HG02798 (cell line): Measurements from ENCODE around the gene TM9SF2.
"Not testable (repeated sequence)": the region's sequence is repeated elsewhere in the genome, so short reads cannot be mapped to it uniquely, and the experiment has no call there.

Experiments used
- ATAC-seq: cut with Tn5 transposase; IDR thresholded peaks from one replicate; pipeline ENCODE4 v1.9.1; 2021; ENCODE audit warnings: mild to moderate bottlenecking; ENCODE audit not compliant: unreplicated experiment, poor library complexity

The TM9SF2 gene

GRCh38 chr13:99526549-99526948 is 25.3 kb downstream of the TM9SF2 start:
- ATAC-seq, result no peak

DNA sequence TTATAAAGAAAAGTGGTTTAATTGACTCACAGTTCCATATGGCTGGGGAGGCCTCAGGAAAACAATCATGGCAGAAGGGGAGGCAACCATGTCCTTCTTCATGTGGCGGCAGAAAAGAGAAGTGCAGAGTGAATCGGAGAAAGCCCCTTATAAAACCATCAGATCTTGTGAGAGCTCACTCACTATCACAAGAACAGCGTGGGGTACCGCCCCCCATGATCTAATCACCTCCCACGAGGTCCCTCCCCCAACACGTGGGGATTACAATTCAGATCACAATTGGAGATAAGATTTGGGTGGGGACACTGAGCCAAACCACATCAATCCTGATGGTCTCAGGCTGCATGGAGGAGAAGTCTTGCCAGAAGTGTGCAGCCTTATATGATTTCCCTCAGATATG is 26.0 kb downstream of the TM9SF2 start:
- ATAC-seq, result no peak

- ATAC-seq, result peak; percentile 47
Observed at GRCh38 chr13:99528547-99528946, 27.3 kb downstream of the TM9SF2 start.

GRCh38 chr13:99536023-99536422 is 34.8 kb downstream of the TM9SF2 start:
- no peak for ATAC-seq

DNA sequence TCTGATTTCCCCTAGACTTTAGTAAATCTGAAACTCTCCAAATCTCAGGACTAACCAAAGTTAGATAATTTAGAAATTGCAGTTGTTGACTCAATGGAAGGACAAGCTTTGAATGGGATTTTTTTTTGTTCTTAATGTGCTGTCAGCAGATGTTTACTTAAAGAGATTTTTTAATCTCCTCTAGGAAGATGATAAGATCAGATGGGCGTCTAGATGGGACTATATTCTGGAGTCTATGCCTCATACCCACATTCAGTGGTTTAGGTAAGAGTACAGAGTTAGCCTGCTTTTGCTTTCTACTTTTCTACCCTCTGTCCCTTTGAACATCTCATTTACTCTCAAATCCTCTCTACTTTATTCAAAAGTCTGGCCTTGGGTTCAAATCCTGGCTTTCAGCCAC is 39.3 kb downstream of the TM9SF2 start:
- ATAC-seq, result no peak

DNA sequence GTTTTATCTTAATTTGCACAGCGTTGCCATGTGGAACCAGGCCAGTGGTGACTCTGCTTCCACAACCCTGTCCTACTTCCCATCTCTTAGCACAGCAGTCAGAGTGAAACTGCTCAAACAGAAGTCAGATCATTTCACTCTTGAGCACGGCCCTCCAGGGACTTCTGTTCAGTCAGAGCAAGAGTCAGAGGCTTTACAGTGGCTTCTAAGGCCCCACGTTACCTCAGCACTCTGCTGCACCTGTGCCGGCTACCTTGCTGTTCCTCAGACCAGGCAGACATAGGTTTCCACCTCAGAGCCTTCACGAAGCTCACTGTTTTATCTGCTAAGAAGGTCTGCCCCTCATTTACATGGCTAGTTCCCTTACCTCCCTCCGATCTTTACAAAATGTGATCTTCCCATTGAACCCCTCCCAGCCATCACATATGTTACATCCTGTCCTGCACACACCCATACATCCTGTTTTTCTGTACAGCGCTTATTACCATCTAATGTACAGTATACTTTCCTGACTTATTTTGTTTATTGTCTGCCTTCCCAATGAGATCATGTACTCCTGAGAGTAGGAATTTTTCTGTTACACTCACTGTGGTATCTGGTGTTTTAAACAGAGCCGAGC is 41.6 kb downstream of the TM9SF2 start:
- peak; percentile 100 for ATAC-seq

- no peak for ATAC-seq
Observed at GRCh38 chr13:99545361-99545760, 44.1 kb downstream of the TM9SF2 start.

DNA sequence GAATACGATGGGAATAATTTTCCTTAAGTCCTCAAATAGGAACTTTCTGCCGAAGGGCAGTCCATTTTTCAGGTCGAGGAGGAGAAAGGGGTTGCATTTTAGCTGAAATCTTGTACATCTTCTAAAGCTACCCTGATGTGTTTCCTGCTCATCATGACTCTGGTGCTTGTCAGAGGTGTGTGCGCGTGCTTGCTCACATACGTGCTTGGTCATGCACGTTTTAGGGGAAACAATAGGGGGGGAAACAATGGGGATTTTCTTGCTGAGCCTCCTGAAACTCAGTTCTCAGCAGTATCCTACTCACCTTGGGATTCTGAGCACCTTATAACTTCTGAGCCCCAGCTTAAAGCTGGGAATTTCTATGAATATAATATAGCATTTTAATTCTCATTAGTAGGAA is 44.7 kb downstream of the TM9SF2 start:
- ATAC-seq, result no peak

DNA sequence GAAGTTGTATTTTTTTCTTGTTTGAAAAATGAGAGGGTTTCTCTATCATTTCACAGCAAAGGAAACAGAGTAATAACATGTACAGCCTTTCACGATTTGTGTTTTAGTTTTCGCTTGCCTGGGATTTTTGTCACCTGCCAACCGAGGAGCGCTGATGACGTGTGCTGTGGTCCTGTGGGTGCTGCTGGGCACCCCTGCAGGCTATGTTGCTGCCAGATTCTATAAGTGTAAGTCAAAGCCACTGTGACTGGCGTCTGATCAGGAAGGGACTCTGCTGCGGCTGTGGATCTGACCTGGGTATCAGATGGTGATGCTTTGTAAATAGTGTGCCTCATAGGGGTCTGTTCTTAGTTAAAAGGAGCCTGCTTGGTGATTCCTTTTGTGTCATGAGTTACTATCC is 45.6 kb downstream of the TM9SF2 start:
- no peak for ATAC-seq

GRCh38 chr13:99548448-99548847 is 47.2 kb downstream of the TM9SF2 start:
- peak; percentile 84 for ATAC-seq

- ATAC-seq, result no peak
Observed at GRCh38 chr13:99553033-99553432, 51.8 kb downstream of the TM9SF2 start.

DNA sequence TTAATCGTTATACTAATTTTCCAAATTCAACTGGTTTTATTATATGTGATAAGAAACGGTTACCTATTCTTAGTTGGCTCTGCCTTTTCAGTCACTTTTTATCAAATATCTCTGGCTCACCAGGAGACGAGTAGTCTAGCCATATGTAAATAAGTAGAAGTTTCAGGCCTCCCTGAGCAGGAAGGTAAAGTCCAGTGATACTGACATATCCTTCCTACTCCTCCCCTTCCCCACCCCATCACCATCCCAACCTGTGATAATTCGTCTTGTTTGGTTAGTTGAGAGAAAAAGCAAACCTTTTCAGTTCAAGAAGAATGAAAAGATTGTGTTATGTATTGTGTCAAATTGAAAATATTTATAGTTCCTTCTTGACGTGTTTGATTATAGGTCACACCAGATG is 53.9 kb downstream of the TM9SF2 start:
- no peak for ATAC-seq

GRCh38 chr13:99556867-99557443 is 55.7 kb downstream of the TM9SF2 start:
- no peak for ATAC-seq

DNA sequence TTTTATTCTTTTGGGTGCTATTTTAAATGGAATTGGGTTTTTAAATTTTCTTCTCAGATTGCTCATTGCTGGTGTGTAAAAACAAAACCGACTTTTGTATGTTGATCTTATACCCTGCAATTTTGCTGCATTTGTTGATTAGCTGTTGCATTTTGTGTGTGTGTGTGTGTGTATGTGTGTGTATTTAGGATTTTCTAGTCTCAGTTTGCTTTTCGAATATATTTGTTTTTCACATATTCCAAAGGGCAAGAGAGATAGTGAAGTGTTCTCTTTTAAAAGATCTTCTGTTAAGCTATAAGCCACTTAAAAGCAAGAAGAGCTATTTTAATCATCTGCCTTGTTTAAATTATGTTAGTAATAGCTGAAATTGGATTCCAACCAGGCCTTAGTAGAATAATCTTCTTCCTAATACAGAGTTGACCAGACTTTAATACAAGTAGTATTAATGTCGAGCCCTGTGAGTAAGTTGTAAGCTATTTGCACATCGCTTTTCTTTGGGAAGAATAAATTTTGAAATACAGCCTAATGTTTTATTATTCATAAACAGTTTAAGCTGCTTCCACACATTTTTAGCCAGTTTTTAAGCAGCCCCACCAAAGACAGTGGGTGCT is 57.4 kb downstream of the TM9SF2 start:
- ATAC-seq, result no peak

- ATAC-seq, result no peak
Observed at GRCh38 chr13:99559560-99559959, 58.3 kb downstream of the TM9SF2 start.

GRCh38 chr13:99563404-99563803 is 62.1 kb downstream of the TM9SF2 start:
- no peak for ATAC-seq

- ATAC-seq, result no peak
Observed at GRCh38 chr13:99564386-99564785, 63.1 kb downstream of the TM9SF2 start.

DNA sequence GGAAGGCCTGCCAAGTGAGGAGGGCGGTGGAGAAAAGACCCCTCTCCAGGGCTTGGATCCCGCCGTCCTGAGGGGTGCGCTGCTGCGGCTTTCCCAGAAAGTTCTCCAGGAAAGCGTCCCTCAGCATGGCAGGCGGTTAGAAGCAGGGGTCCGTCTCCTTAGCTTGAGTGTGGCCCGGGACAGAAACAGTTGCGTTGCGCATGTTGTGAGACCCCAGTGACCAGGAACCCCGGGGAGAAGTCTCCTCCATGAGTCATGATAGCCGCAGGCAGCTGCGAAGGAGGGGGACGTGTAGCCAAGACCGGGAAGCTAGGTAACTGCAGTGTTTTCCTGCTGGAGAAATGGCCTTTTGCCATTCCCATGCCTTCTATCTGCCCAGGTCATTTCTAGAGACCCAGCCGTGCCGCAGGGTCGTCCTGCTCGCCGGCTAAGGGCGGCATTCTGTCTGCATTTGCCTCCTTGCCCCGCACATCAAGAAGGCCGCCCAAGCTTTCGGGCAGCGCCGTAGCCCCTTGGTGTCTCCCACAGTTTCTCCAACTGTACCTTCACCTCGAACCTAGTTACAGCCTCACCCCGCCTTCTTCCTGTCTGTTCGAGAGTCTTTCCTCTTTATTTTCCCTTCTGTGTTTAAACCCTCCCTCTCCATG is 64.3 kb downstream of the TM9SF2 start:
- no peak for ATAC-seq

GRCh38 chr13:99566125-99567083 is 65.1 kb downstream of the TM9SF2 start:
- no peak for ATAC-seq

- ATAC-seq, result not testable (repeated sequence)
Observed at GRCh38 chr13:99568901-99569300, 67.6 kb downstream of the TM9SF2 start.
